Activated CD4-positive, alpha-beta T cell treated with anti-CD3 and anti-CD28 coated beads, Interleukin-2, amount 10 ng/mL, durations not matched to agents 7 days and 5 days (primary cell): Measurements from ENCODE around the gene KCNJ14. TPM values are rescaled to one million over a fixed set of nuclear protein-coding genes. Genes with fewer than 3 reads are reported as not detected.

Source experiments
- CTCF ChIA-PET: fragments of 350-600 bp; sonication (Branson Sonifier 250); formaldehyde crosslinking; loops from one replicate; lab custom pipeline; 2021; ENCODE audit warnings: antibody characterized with exemption; lab: Charles Lee
- POLR2A ChIA-PET: fragments of 350-600 bp; sonication (Branson Sonifier 250); formaldehyde crosslinking; loops from one replicate; lab custom pipeline; 2021; ENCODE audit warnings: antibody characterized with exemption; lab: Charles Lee
- DNase-seq: peaks from one replicate; pipeline ENCODE4 v3.0.0-alpha.2; 2020
- H3K27ac Mint-ChIP-seq: one replicate; pipeline ENCODE4 v1.8.0; 2021; ENCODE audit warnings: mild to moderate bottlenecking, moderate library complexity, mixed read lengths
- H3K27me3 Mint-ChIP-seq: one replicate; pipeline ENCODE4 v1.8.0; 2021; ENCODE audit warnings: mixed read lengths
- H3K36me3 Mint-ChIP-seq: one replicate; pipeline ENCODE4 v1.8.0; 2021; ENCODE audit warnings: low read depth, mixed read lengths
- H3K4me1 Mint-ChIP-seq: one replicate; pipeline ENCODE4 v1.8.0; 2021; ENCODE audit warnings: mixed read lengths
- H3K4me3 Mint-ChIP-seq: one replicate; pipeline ENCODE4 v1.8.0; 2021; ENCODE audit warnings: mild to moderate bottlenecking, moderate library complexity, mixed read lengths
- H3K9me3 Mint-ChIP-seq: one replicate; pipeline ENCODE4 v1.8.0; 2021; ENCODE audit warnings: mixed read lengths
- total RNA-seq, 2 experiments: library from RNA; stranded (reverse); gene quantifications; one replicate each; pipeline ENCODE4 v1.2.3, GENCODE V29; 2021

KCNJ14 gene
- total RNA-seq, 2 experiments from 2014 or later, result 0.87 to 1.0 TPM

GRCh38 chr19:48497728-48498594, 42.6 kb downstream of the KCNJ14 start:
- Mint-ChIP-seq H3K4me1 (peaks cover 35% of the 10 kb centered on the region), H3K36me3 (no peaks in the 10 kb centered on the region), H3K27me3 (peaks cover 39% of the 10 kb centered on the region), H3K27ac (no peak overlapping the region), H3K4me3 (no peak overlapping the region), H3K9me3 (no peaks in the 10 kb centered on the region)
- POLR2A ChIA-PET, result no interaction called here
- no peak for DNase-seq
- CTCF ChIA-PET, result interaction anchor here (1.6 kb wide), 1 partner anchor 8 kb away, joined by 6 read pairs; no protein-coding TSS in a partner anchor

GRCh38 chr19:48498595-48499311, 43.4 kb downstream of the KCNJ14 start:
- no peak overlapping the region for H3K27ac Mint-ChIP-seq
- peaks cover 35% of the 10 kb centered on the region for H3K4me1 Mint-ChIP-seq
- H3K27me3 Mint-ChIP-seq, result peaks cover 39% of the 10 kb centered on the region
- H3K36me3 Mint-ChIP-seq, result no peaks in the 10 kb centered on the region
- ChIA-PET CTCF (interaction anchor here (1.0 kb wide), 1 partner anchor 9 kb away, joined by 3 read pairs; no protein-coding TSS in a partner anchor), POLR2A (no interaction called here)
- H3K9me3 Mint-ChIP-seq, result no peaks in the 10 kb centered on the region
- no peak overlapping the region for H3K4me3 Mint-ChIP-seq
- no peak for DNase-seq

GRCh38 chr19:48499316-48500090, 44.1 kb downstream of the KCNJ14 start:
- Mint-ChIP-seq H3K4me1 (peaks cover 32% of the 10 kb centered on the region), H3K4me3 (no peak overlapping the region), H3K36me3 (no peaks in the 10 kb centered on the region), H3K27ac (no peak overlapping the region), H3K9me3 (no peaks in the 10 kb centered on the region), H3K27me3 (peaks cover 34% of the 10 kb centered on the region)
- CTCF ChIA-PET, result interaction anchor here (1.0 to 1.7 kb wide), 2 partner anchors 10 kb away, joined by 3 to 9 read pairs; no protein-coding TSS in a partner anchor
- no peak for DNase-seq
- POLR2A ChIA-PET, result no interaction called here

GRCh38 chr19:48500830-48501493, 45.6 kb downstream of the KCNJ14 start:
- Mint-ChIP-seq H3K4me1 (peaks cover 24% of the 10 kb centered on the region), H3K9me3 (no peaks in the 10 kb centered on the region), H3K36me3 (no peaks in the 10 kb centered on the region), H3K4me3 (peak overlapping the region; percentile 57), H3K27ac (peak overlapping the region; percentile 60), H3K27me3 (peaks cover 22% of the 10 kb centered on the region)
- DNase-seq, result no peak
- ChIA-PET CTCF (interaction anchor here (1.7 kb wide), 1 partner anchor 11 kb away, joined by 9 read pairs; no protein-coding TSS in a partner anchor), POLR2A (no interaction called here)

- Mint-ChIP-seq H3K4me1 (peaks cover 24% of the 10 kb centered on the region), H3K4me3 (peak overlapping the region; percentile 57), H3K27ac (peak overlapping the region; percentile 60), H3K9me3 (no peaks in the 10 kb centered on the region), H3K27me3 (peaks cover 19% of the 10 kb centered on the region), H3K36me3 (no peaks in the 10 kb centered on the region)
- POLR2A ChIA-PET, result no interaction called here
- DNase-seq, result peak; percentile 79
- CTCF ChIA-PET, result interaction anchor here (0.6 to 1.7 kb wide), 8 partner anchors 9 to 181 kb away, joined by 3 to 9 read pairs (median 5); no protein-coding TSS in a partner anchor
Measured at GRCh38 chr19:48501494-48502349, 46.3 kb downstream of the KCNJ14 start.

- POLR2A ChIA-PET, result interaction anchor here (0.5 kb wide), 1 partner anchor 117 kb away, joined by 4 read pairs; the partner anchor contains the start of genes RPL18 and SPHK2
- CTCF ChIA-PET, result interaction anchor here (0.6 to 1.2 kb wide), 7 partner anchors 8 to 181 kb away, joined by 3 to 6 read pairs (median 5); no protein-coding TSS in a partner anchor
- Mint-ChIP-seq H3K36me3 (no peaks in the 10 kb centered on the region), H3K27ac (no peak overlapping the region), H3K27me3 (peaks cover 14% of the 10 kb centered on the region), H3K9me3 (no peaks in the 10 kb centered on the region), H3K4me3 (no peak overlapping the region), H3K4me1 (peaks cover 24% of the 10 kb centered on the region)
- no peak for DNase-seq
Measured at GRCh38 chr19:48502350-48503018, 47.1 kb downstream of the KCNJ14 start.

GRCh38 chr19:48506138-48506733, 50.9 kb downstream of the KCNJ14 start:
- H3K4me1 Mint-ChIP-seq, result peaks cover 32% of the 10 kb centered on the region
- no peak overlapping the region for H3K27ac Mint-ChIP-seq
- ChIA-PET POLR2A (interaction anchor here (0.6 kb wide), 1 partner anchor 630 kb away, joined by 4 read pairs; no protein-coding TSS in a partner anchor), CTCF (interaction anchor here (0.6 to 4.0 kb wide), 28 partner anchors 9 to 692 kb away, joined by 3 to 23 read pairs (median 4); partner anchors contain the start of genes KCNJ14, RPL18, SPACA4 and SPHK2)
- DNase-seq, result peak; percentile 54
- no peaks in the 10 kb centered on the region for H3K36me3 Mint-ChIP-seq
- no peaks in the 10 kb centered on the region for H3K9me3 Mint-ChIP-seq
- H3K27me3 Mint-ChIP-seq, result no peaks in the 10 kb centered on the region
- no peak overlapping the region for H3K4me3 Mint-ChIP-seq

- DNase-seq, result no peak
- Mint-ChIP-seq H3K27ac (no peak overlapping the region), H3K4me1 (peaks cover 23% of the 10 kb centered on the region), H3K9me3 (no peaks in the 10 kb centered on the region), H3K27me3 (no peaks in the 10 kb centered on the region), H3K36me3 (no peaks in the 10 kb centered on the region), H3K4me3 (no peak overlapping the region)
- POLR2A ChIA-PET, result no interaction called here
- CTCF ChIA-PET, result interaction anchor here (0.6 to 4.0 kb wide), 7 partner anchors 18 to 194 kb away, joined by 4 to 23 read pairs (median 14); no protein-coding TSS in a partner anchor
Measured at GRCh38 chr19:48507911-48508439, 52.6 kb downstream of the KCNJ14 start.

- no peak for DNase-seq
- Mint-ChIP-seq H3K4me1 (peaks cover 21% of the 10 kb centered on the region), H3K4me3 (no peak overlapping the region), H3K36me3 (no peaks in the 10 kb centered on the region), H3K9me3 (no peaks in the 10 kb centered on the region), H3K27me3 (no peaks in the 10 kb centered on the region), H3K27ac (no peak overlapping the region)
- ChIA-PET CTCF (interaction anchor here (0.6 to 4.0 kb wide), 5 partner anchors 19 to 194 kb away, joined by 4 to 23 read pairs (median 17); no protein-coding TSS in a partner anchor), POLR2A (no interaction called here)
Measured at GRCh38 chr19:48508729-48509411, 53.5 kb downstream of the KCNJ14 start.
